SKM-1 (cell line): ENCODE measurements around the gene ZNF616.
"Not testable (repeated sequence)": the region's sequence is repeated elsewhere in the genome, so short reads cannot be mapped to it uniquely, and the experiment has no call there.

ENCODE experiments used
- DNase-seq: peaks from one replicate; lab custom pipeline; 2025; ENCODE audit not compliant: unreplicated experiment; lab: John Stamatoyannopoulos, UW

ZNF616 gene

GRCh38 chr19:52110780-52111179 lies 29.0 kb downstream of the ZNF616 start:
- DNase-seq, result no peak

GRCh38 chr19:52102782-52103181 lies 37.0 kb downstream of the ZNF616 start:
- DNase-seq, result no peak

- no peak for DNase-seq
Measured at GRCh38 chr19:52101866-52102562, 37.7 kb downstream of the ZNF616 start.

- no peak for DNase-seq
Measured at GRCh38 chr19:52099497-52100138, 40.1 kb downstream of the ZNF616 start.

- DNase-seq, result not testable (repeated sequence)
Measured at GRCh38 chr19:52096416-52096815, 43.3 kb downstream of the ZNF616 start.

GRCh38 chr19:52095172-52096014 lies 44.3 kb downstream of the ZNF616 start, which contains the start of gene ZNF841:
ZNF841 (minus strand) TSS chr19:52095765; CDS start chr19:52084801, 10,964 bp downstream.
- DNase-seq, result peak; percentile 51

GRCh38 chr19:52094526-52095130 lies 45.1 kb downstream of the ZNF616 start:
- DNase-seq, result no peak

GRCh38 chr19:52086481-52086880 lies 53.3 kb downstream of the ZNF616 start:
- DNase-seq, result no peak

- DNase-seq, result no peak
Measured at GRCh38 chr19:52070496-52070895, 69.2 kb downstream of the ZNF616 start.

GRCh38 chr19:52069653-52070052 lies 70.1 kb downstream of the ZNF616 start:
- DNase-seq, result no peak

GRCh38 chr19:52066258-52066863 lies 73.4 kb downstream of the ZNF616 start:
- no peak for DNase-seq

- no peak for DNase-seq
Measured at GRCh38 chr19:52065399-52065798, 74.3 kb downstream of the ZNF616 start.
